IMR-90 (cell line): ENCODE measurements around the gene ZBTB39. TPM values are rescaled to one million over a fixed set of nuclear protein-coding genes. Genes with fewer than 3 reads are reported as not detected.

Experiments used
- ATAC-seq: fragments of 200-7000 bp; cut with Tn5 transposase; 2 replicates; pipeline ENCODE4 v1.9.1; 2020; ENCODE audit warnings: low read depth, mild to moderate bottlenecking, moderate library complexity
- BruUV-seq: library from RNA; stranded (reverse); fragments of 400-500 nt; replicated peaks from 2 replicates; lab custom pipeline; 2021; lab: Mats Ljungman, UMichigan
- CTCF ChIA-PET: fragments of 300-600 bp; formaldehyde crosslinking; extraction: SDS; loops from one replicate; lab custom pipeline; 2021; ENCODE audit warnings: antibody characterized with exemption; lab: Yijun Ruan, JAX
- POLR2A ChIA-PET: fragments of 300-600 bp; sonication (Branson Sonifier 250); formaldehyde crosslinking; loops from one replicate; lab custom pipeline; 2022; ENCODE audit warnings: antibody characterized with exemption; ENCODE audit not compliant: unreplicated experiment; lab: Charles Lee
- DNase-seq: peaks from one replicate; pipeline ENCODE4 v3.0.0; 2013
- H2AFZ ChIP-seq: replicated peaks from 2 replicates; pipeline ENCODE3; 2013; ENCODE audit warnings: low read length, mild to moderate bottlenecking; ENCODE audit not compliant: poor library complexity
- H2AK5ac ChIP-seq: 2 replicates; pipeline ENCODE4 v1.6.1; 2013; ENCODE audit warnings: low read depth, low read length, inconsistent platforms
- H2AK9ac ChIP-seq: replicated peaks from 2 replicates; pipeline ENCODE3; 2013; ENCODE audit warnings: mild to moderate bottlenecking, low read depth, low read length, moderate library complexity; ENCODE audit not compliant: poor library complexity
- H2BK120ac ChIP-seq: 2 replicates; pipeline ENCODE4 v1.6.1; 2013; ENCODE audit warnings: low read depth, low read length, inconsistent platforms
- H2BK15ac ChIP-seq: 3 replicates; pipeline ENCODE4 v1.6.1; 2013; ENCODE audit warnings: low read depth, low read length, inconsistent platforms
- H2BK20ac ChIP-seq: 2 replicates; pipeline ENCODE4 v1.6.1; 2013; ENCODE audit warnings: low read depth, mild to moderate bottlenecking, inconsistent platforms, low read length, moderate library complexity
- H2BK5ac ChIP-seq: 2 replicates; pipeline ENCODE4 v1.6.1; 2013; ENCODE audit warnings: mild to moderate bottlenecking, low read depth, low read length, inconsistent platforms; ENCODE audit not compliant: poor library complexity, severe bottlenecking
- H3K14ac ChIP-seq: replicated peaks from 2 replicates; pipeline ENCODE4 v1.6.1; 2013; ENCODE audit warnings: low read depth, low read length, inconsistent platforms
- H3K18ac ChIP-seq: 2 replicates; pipeline ENCODE4 v1.6.1; 2013; ENCODE audit warnings: low read depth, low read length, control low read depth
- H3K23ac ChIP-seq: 2 replicates; pipeline ENCODE4 v1.6.1; 2013; ENCODE audit warnings: low read depth, low read length, inconsistent platforms
- H3K27ac ChIP-seq: 2 replicates; pipeline ENCODE4 v1.5.1; 2013; ENCODE audit warnings: mild to moderate bottlenecking, control low read depth, low read length; ENCODE audit not compliant: insufficient read depth
- H3K27me3 ChIP-seq: 2 replicates; pipeline ENCODE4 v1.6.1; 2013; ENCODE audit warnings: low read length; ENCODE audit not compliant: control insufficient read depth, insufficient read depth
- H3K36me3 ChIP-seq: 2 replicates; pipeline ENCODE4 v1.6.1; 2013; ENCODE audit warnings: low read length, mixed read lengths; ENCODE audit not compliant: control insufficient read depth, insufficient read depth
- H3K4ac ChIP-seq: 2 replicates; pipeline ENCODE4 v1.6.1; 2013; ENCODE audit warnings: low read depth, low read length, inconsistent platforms
- H3K4me1 ChIP-seq: 2 replicates; pipeline ENCODE4 v1.6.1; 2013; ENCODE audit warnings: low read length, mixed read lengths; ENCODE audit not compliant: control insufficient read depth, insufficient read depth
- H3K4me2 ChIP-seq: 2 replicates; pipeline ENCODE4 v1.6.1; 2013; ENCODE audit warnings: low read depth, mild to moderate bottlenecking, control low read depth, low read length, moderate library complexity
- H3K4me3 ChIP-seq: 2 replicates; pipeline ENCODE4 v1.5.1; 2013; ENCODE audit warnings: low read depth, mild to moderate bottlenecking, control low read depth, low read length, moderate library complexity; ENCODE audit not compliant: insufficient read depth
- H3K56ac ChIP-seq: 2 replicates; pipeline ENCODE4 v1.6.1; 2013; ENCODE audit warnings: low read length, inconsistent platforms; ENCODE audit not compliant: insufficient read depth; ENCODE audit errors: extremely low read depth
- H3K79me1 ChIP-seq, 2 experiments: 2 replicates each; pipeline ENCODE4 v1.6.1; 2013; ENCODE audit warnings: low read length in 2 of 2, inconsistent platforms in 1 of 2, low read depth in 1 of 2
- H3K9ac ChIP-seq: 2 replicates; pipeline ENCODE4 v1.6.1; 2013; ENCODE audit warnings: low read depth, low read length, control low read depth
- H3K9me1 ChIP-seq: 2 replicates; pipeline ENCODE4 v1.6.1; 2013; ENCODE audit warnings: low read length, inconsistent platforms; ENCODE audit not compliant: insufficient read depth
- H3K9me3 ChIP-seq: 2 replicates; pipeline ENCODE4 v1.6.1; 2013; ENCODE audit warnings: low read length; ENCODE audit not compliant: control insufficient read depth, insufficient read depth
- H4K20me1 ChIP-seq: 2 replicates; pipeline ENCODE4 v1.6.1; 2013; ENCODE audit warnings: low read length, inconsistent platforms; ENCODE audit not compliant: insufficient read depth
- H4K5ac ChIP-seq: 2 replicates; pipeline ENCODE4 v1.6.1; 2013; ENCODE audit warnings: mild to moderate bottlenecking, low read depth, low read length, control low read depth
- H4K8ac ChIP-seq, 2 experiments: 2 replicates each; pipeline ENCODE4 v1.6.1; 2013; ENCODE audit warnings: low read depth in 2 of 2, low read length in 2 of 2, control low read depth in 1 of 2, inconsistent platforms in 1 of 2
- H4K91ac ChIP-seq: 2 replicates; pipeline ENCODE4 v1.6.1; 2013; ENCODE audit warnings: low read depth, low read length, inconsistent platforms; ENCODE audit not compliant: insufficient read depth
- BHLHE40 ChIP-seq: fragments of 150-350 bp; IDR thresholded peaks from 2 replicates; pipeline ENCODE4 v1.6.1; 2016; ENCODE audit warnings: mild to moderate bottlenecking, low read depth, low read length
- CEBPB ChIP-seq: IDR thresholded peaks from 2 replicates; pipeline ENCODE4 v1.6.1; 2012; ENCODE audit warnings: low read depth, low read length, improper control_type of control experiment
- CHD1 ChIP-seq: IDR thresholded peaks from 2 replicates; pipeline ENCODE4 v1.6.1; 2012; ENCODE audit warnings: low read depth, low read length, improper control_type of control experiment
- FOS ChIP-seq: fragments of 150-350 bp; IDR thresholded peaks from 2 replicates; pipeline ENCODE4 v1.6.1; 2016; ENCODE audit warnings: low read depth, low read length
- MAFK ChIP-seq: IDR thresholded peaks from 2 replicates; pipeline ENCODE4 v1.6.1; 2012; ENCODE audit warnings: low read depth, low read length, improper control_type of control experiment
- MAZ ChIP-seq: IDR thresholded peaks from 2 replicates; pipeline ENCODE4 v1.6.1; 2012; ENCODE audit warnings: low read depth, mild to moderate bottlenecking, low read length, improper control_type of control experiment, moderate library complexity, borderline replicate concordance
- MXI1 ChIP-seq: IDR thresholded peaks from 2 replicates; pipeline ENCODE4 v1.6.1; 2012; ENCODE audit warnings: low read depth, mild to moderate bottlenecking, low read length, moderate library complexity, borderline replicate concordance
- NFE2L2 ChIP-seq: fragments of 150-350 bp; IDR thresholded peaks from 2 replicates; pipeline ENCODE4 v1.6.1; 2016; ENCODE audit warnings: low read depth, mild to moderate bottlenecking, low read length
- POLR2A ChIP-seq: IDR thresholded peaks from 2 replicates; pipeline ENCODE4 v1.6.1; 2012; ENCODE audit warnings: mild to moderate bottlenecking, low read depth, low read length
- RAD21 ChIP-seq: IDR thresholded peaks from 2 replicates; pipeline ENCODE4 v1.6.1; 2012; ENCODE audit warnings: low read length, improper control_type of control experiment
- RCOR1 ChIP-seq: IDR thresholded peaks from 2 replicates; pipeline ENCODE4 v1.6.1; 2012; ENCODE audit warnings: mild to moderate bottlenecking, low read length, improper control_type of control experiment; ENCODE audit not compliant: insufficient replicate concordance
- RFX5 ChIP-seq: IDR thresholded peaks from 2 replicates; pipeline ENCODE4 v1.8.0; 2012; ENCODE audit warnings: low read depth, mild to moderate bottlenecking, low read length, moderate library complexity
- SMC3 ChIP-seq: fragments of 150-350 bp; IDR thresholded peaks from 2 replicates; pipeline ENCODE4 v1.6.1; 2016; ENCODE audit warnings: low read depth, mild to moderate bottlenecking, antibody characterized with exemption, low read length, moderate library complexity
- WGBS, 2 experiments: methylation state at CpG; one replicate each; pipeline versions ENCODE4 v1.1.5 to v1.1.7; 2013; ENCODE audit warnings: missing lambda C conversion rate in 2 of 2; ENCODE audit not compliant: insufficient read length in 1 of 2; ENCODE audit errors: extremely low coverage in 2 of 2; 5-methylcytosine and 5-hydroxymethylcytosine counted together
- dilution Hi-C: fragments of 300-500 bp; cut with HindIII; formaldehyde crosslinking; loops from one replicate; pipeline ENCODE4 v1.14.3; 2018; ENCODE audit warnings: low sequenced_read_pairs; ENCODE audit not compliant: unreplicated experiment
- in situ Hi-C: fragments of 300-500 bp; cut with MboI; formaldehyde crosslinking; loops from 3 replicates; pipeline ENCODE4 v1.14.3; 2019; ENCODE audit warnings: low sequenced_read_pairs, inconsistent platforms, mixed read lengths
- intact Hi-C: fragments of 100-400 bp; cut with micrococcal nuclease; formaldehyde crosslinking; loops from 2 replicates; pipeline ENCODE4 v1.10.0; 2022
- polyA plus RNA-seq, 3 experiments: library from polyadenylated mRNA; depleted of rRNA; stranded (reverse); fragments of >200 nt; gene quantifications; 2 replicates each; pipeline ENCODE4 v1.2.3, GENCODE V29; 2012; ENCODE audit warnings: low replicate concordance in 1 of 3
- total RNA-seq: library from RNA; depleted of rRNA; stranded (reverse); fragments of >200 nt; gene quantifications from 2 replicates; pipeline ENCODE4 v1.2.3, GENCODE V29; 2012
- TF ChIP-seq, protein P1 (sequence below): fragments of 150-350 bp; IDR thresholded peaks from 2 replicates; pipeline ENCODE4 v1.6.1; 2016; ENCODE audit warnings: low read depth, mild to moderate bottlenecking, low read length, moderate library complexity, borderline replicate concordance
- TF ChIP-seq, protein P2 (sequence below): conservative IDR thresholded peaks from 2 replicates; pipeline ENCODE4 v1.5.1; 2012; ENCODE audit warnings: mild to moderate bottlenecking, low read depth, low read length, improper control_type of control experiment
- TF ChIP-seq, protein P3 (sequence below): fragments of 150-350 bp; IDR thresholded peaks from 2 replicates; pipeline ENCODE4 v1.6.1; 2017; ENCODE audit warnings: mild to moderate bottlenecking, antibody characterized with exemption, low read length, low read depth

Gene ZBTB39
- total and polyA plus RNA-seq, 2 of the 4 experiments (the other 2 are of a cell fraction): 4.0 to 5.2 TPM

DNA sequence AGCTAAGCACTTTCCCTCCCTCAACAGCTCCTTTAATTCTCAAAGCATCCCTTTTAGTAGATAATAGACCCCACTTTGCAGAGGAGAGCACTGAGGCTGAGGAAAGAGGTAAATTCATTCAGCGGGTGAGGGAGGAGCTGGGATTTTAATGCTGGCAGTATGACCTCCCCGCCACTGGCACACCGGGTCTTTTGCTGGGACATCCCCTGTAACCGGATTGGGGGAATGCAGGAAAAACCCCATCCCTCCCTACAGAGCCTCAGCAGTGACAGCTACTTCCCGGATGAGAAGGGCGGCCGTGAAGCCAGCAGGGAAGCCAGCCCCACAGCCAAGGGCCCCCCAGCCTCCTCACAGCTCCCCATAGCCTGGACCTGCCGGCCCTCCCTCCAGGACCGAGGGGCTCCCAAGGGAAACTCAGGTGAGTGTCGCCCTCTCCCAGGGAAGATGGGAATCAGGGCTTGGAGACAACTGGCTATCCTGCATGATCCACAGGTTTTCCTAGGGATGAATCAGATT is 12.1 kb downstream of the ZBTB39 start:
- H3K79me1 ChIP-seq: peaks cover 0 to 16% of the 10 kb centered on the region in 2 experiments; a peak in 3 of 4 replicates
- H3K9ac ChIP-seq: no peak overlapping the region
- no TSS peak for BruUV-seq
- H3K56ac ChIP-seq: no peak overlapping the region
- peaks cover 11% of the 10 kb centered on the region; the same call in 1 of the 2 replicates for H3K36me3 ChIP-seq
- H3K4me3 ChIP-seq: no peak overlapping the region
- no peak overlapping the region for H3K14ac ChIP-seq
- dilution Hi-C loops: no loop called here
- H3K4me1 ChIP-seq: no peaks in the 10 kb centered on the region; the same call in 1 of the 2 replicates
- H2BK15ac ChIP-seq: no peak overlapping the region
- WGBS, 2 experiments: no CpG with 5 or more reads among the region's 10 CpGs
- no peak overlapping the region for H4K5ac ChIP-seq
- in situ Hi-C loops: loop anchor here (25.0 kb wide), 1 partner anchor 482 kb away; the partner anchor contains the start of gene RBMS2
- H3K27me3 ChIP-seq: no peaks in the 10 kb centered on the region
- H3K27ac ChIP-seq: no peak overlapping the region
- H2AFZ ChIP-seq: no peak overlapping the region
- H3K9me1 ChIP-seq: peaks cover 13% of the 10 kb centered on the region
- H3K9me3 ChIP-seq: no peaks in the 10 kb centered on the region
- no peak overlapping the region for H4K91ac ChIP-seq
- H3K23ac ChIP-seq: no peak overlapping the region
- no peak overlapping the region for H2BK5ac ChIP-seq
- H2BK120ac ChIP-seq: no peak overlapping the region
- H4K8ac ChIP-seq: no peak overlapping the region
- POLR2A ChIA-PET: no interaction called here
- intact Hi-C loops: no loop called here
- H3K18ac ChIP-seq: no peak overlapping the region
- no peak overlapping the region for H3K4me2 ChIP-seq
- no peak overlapping the region for H3K4ac ChIP-seq
- CTCF ChIA-PET: no interaction called here
- H4K20me1 ChIP-seq: peaks cover 14% of the 10 kb centered on the region
- no peak overlapping the region for H2AK9ac ChIP-seq
- DNase-seq (no peak), ATAC-seq (no peak)
- no peak overlapping the region for H2BK20ac ChIP-seq
- TF ChIP-seq FOS: no peak
- no peak for TF ChIP-seq NFE2L2
- no peak for TF ChIP-seq RAD21
- no peak for TF ChIP-seq POLR2A
- TF ChIP-seq BHLHE40: no peak
- TF ChIP-seq, protein P1, sequence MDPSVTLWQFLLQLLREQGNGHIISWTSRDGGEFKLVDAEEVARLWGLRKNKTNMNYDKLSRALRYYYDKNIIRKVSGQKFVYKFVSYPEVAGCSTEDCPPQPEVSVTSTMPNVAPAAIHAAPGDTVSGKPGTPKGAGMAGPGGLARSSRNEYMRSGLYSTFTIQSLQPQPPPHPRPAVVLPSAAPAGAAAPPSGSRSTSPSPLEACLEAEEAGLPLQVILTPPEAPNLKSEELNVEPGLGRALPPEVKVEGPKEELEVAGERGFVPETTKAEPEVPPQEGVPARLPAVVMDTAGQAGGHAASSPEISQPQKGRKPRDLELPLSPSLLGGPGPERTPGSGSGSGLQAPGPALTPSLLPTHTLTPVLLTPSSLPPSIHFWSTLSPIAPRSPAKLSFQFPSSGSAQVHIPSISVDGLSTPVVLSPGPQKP: no peak
- TF ChIP-seq, protein P2, sequence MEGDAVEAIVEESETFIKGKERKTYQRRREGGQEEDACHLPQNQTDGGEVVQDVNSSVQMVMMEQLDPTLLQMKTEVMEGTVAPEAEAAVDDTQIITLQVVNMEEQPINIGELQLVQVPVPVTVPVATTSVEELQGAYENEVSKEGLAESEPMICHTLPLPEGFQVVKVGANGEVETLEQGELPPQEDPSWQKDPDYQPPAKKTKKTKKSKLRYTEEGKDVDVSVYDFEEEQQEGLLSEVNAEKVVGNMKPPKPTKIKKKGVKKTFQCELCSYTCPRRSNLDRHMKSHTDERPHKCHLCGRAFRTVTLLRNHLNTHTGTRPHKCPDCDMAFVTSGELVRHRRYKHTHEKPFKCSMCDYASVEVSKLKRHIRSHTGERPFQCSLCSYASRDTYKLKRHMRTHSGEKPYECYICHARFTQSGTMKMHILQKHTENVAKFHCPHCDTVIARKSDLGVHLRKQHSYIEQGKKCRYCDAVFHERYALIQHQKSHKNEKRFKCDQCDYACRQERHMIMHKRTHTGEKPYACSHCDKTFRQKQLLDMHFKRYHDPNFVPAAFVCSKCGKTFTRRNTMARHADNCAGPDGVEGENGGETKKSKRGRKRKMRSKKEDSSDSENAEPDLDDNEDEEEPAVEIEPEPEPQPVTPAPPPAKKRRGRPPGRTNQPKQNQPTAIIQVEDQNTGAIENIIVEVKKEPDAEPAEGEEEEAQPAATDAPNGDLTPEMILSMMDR: no peak
- no peak for TF ChIP-seq RCOR1
- TF ChIP-seq SMC3: no peak
- no peak for TF ChIP-seq MAZ
- TF ChIP-seq RFX5: no peak
- no peak for TF ChIP-seq MAFK
- TF ChIP-seq MXI1: no peak
- TF ChIP-seq, protein P3, sequence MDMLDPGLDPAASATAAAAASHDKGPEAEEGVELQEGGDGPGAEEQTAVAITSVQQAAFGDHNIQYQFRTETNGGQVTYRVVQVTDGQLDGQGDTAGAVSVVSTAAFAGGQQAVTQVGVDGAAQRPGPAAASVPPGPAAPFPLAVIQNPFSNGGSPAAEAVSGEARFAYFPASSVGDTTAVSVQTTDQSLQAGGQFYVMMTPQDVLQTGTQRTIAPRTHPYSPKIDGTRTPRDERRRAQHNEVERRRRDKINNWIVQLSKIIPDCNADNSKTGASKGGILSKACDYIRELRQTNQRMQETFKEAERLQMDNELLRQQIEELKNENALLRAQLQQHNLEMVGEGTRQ: no peak
- no peak for TF ChIP-seq CHD1
- TF ChIP-seq CEBPB: no peak
- H2AK5ac ChIP-seq: no peak overlapping the region
